GM12865 (cell line): ENCODE data around the gene RAVER1.
"Not testable (repeated sequence)": the region's sequence is repeated elsewhere in the genome, so short reads cannot be mapped to it uniquely, and the experiment has no call there.

Source experiments
- DNase-seq: peaks from one replicate; pipeline ENCODE4 v3.0.0; 2010; ENCODE audit warnings: low read depth
- H3K4me3 ChIP-seq: 2 replicates; pipeline ENCODE4 v1.5.1; 2011; ENCODE audit warnings: mild to moderate bottlenecking, low read depth, low read length, control low read depth
- CTCF ChIP-seq: IDR thresholded peaks from 2 replicates; pipeline ENCODE4 v1.5.1; 2011; ENCODE audit warnings: low read length, control low read depth, low read depth, inconsistent platforms; ENCODE audit not compliant: insufficient read depth; ENCODE audit errors: missing control alignments

RAVER1 gene

DNA sequence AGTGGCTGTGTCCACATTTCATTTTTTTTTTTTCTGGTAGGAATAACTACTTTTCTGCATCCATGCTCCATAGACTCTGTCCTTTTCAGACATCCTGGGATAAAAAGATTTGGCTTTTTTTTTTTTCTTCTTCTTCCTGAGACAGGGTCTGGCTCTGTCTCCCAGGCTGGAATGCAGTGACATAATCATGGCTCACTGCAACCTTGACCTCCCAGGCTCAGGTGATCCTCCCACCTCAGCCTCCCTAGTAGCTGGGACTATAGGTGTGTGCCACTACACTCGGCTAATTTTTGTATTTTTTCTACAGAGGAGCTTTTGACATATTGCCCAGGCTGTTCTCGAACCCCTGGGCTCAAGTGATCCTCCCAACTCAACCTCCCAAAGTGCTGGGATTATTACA is 10.2 kb upstream of the RAVER1 start:
- TF ChIP-seq CTCF: no peak
- H3K4me3 ChIP-seq: no peak overlapping the region
- DNase-seq: no peak

DNA sequence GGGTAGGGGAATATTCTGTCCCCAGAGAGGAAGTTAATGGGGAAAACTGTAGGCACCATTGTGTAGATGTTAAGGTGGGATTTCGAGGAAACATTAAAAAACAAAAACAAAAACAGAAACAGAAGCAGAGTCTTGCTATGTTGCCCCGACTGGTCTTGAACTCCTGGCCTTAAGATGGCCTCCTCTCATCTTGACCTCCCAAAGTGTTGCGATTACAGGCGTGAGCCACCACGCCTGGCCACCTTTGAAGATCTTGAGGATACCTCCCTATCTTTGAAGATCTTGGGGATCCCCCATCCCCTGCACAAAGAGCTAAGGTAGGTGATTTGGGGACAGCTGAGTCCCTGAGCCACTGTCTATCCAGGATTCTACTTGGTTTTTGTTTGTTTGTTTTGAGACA is 6.6 kb upstream of the RAVER1 start:
- no peak for TF ChIP-seq CTCF
- peak overlapping the region; percentile 73 for H3K4me3 ChIP-seq
- DNase-seq: no peak

- peak within 1 kb of the TSS; percentile 73 for H3K4me3 ChIP-seq
- DNase-seq: peak; percentile 84
Measured at GRCh38 chr19:10339380-10339960, 6.1 kb upstream of the RAVER1 start, which contains the start of gene ICAM3. TSS of gene ICAM3 (minus strand) at chr19:10339624. CDS start at chr19:10339614, 10 bp downstream.

DNA sequence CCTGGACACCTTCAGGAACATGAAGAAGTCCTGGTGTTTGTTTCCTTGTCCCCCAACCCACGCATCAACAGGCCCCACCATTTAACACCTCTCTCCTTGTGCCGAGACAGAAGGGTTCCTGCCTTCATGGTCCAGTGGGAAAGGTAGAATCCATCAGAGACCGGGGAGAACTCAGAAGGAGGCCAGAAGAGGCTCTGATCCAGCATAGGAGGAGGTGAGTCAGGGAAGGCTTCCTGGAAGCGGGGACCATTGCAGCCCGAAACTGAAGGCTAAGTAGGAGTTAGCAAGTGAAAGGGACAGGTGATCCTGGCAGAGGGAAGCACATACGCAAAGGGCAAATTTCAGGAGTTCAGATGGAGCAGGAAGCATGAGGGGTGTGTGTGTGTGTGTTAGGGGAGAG is 5.6 kb upstream of the RAVER1 start:
- DNase-seq: no peak
- peak overlapping the region; percentile 73 for H3K4me3 ChIP-seq
- TF ChIP-seq CTCF: no peak

More at GRCh38 chr19:10339380-10339960, 6.1 kb upstream of the RAVER1 start, which contains the start of gene ICAM3:
- no peak for TF ChIP-seq CTCF

GRCh38 chr19:10336725-10337124 is 3.4 kb upstream of the RAVER1 start:
- H3K4me3 ChIP-seq, DNase-seq: not testable (repeated sequence)

DNA sequence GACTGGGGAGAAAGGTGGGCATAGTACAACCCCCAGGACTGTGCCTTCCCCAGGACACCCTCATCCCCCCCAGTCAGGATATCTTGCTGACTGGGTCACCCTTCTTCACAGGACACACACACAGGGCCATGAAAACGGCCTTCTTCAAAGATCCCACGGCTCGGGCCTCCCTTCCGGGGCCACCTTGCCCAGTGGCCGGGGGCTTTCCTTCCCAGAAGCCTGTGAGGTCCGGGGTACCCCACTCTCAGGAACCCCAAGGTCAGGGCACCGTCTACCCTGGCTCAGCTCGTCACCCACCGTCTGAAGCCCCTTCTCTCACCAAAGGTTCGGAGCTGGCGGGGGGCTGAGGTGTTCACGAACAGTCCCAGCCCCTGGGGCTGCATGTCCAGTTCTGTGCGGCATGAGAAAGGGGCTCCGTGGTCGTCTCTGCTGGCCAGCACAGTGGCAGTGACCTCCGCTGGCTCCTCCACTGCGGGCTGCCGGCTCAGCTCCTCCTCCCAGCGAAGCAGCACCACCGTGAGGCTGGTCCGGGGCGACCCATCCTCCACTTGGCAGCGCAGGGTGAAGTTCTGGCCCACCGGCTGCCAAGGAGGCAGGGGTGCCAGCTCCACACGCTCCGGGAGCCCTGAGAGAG is 2.1 kb upstream of the RAVER1 start:
- no peak for DNase-seq
- no peak for TF ChIP-seq CTCF
- H3K4me3 ChIP-seq: no peak overlapping the region

DNA sequence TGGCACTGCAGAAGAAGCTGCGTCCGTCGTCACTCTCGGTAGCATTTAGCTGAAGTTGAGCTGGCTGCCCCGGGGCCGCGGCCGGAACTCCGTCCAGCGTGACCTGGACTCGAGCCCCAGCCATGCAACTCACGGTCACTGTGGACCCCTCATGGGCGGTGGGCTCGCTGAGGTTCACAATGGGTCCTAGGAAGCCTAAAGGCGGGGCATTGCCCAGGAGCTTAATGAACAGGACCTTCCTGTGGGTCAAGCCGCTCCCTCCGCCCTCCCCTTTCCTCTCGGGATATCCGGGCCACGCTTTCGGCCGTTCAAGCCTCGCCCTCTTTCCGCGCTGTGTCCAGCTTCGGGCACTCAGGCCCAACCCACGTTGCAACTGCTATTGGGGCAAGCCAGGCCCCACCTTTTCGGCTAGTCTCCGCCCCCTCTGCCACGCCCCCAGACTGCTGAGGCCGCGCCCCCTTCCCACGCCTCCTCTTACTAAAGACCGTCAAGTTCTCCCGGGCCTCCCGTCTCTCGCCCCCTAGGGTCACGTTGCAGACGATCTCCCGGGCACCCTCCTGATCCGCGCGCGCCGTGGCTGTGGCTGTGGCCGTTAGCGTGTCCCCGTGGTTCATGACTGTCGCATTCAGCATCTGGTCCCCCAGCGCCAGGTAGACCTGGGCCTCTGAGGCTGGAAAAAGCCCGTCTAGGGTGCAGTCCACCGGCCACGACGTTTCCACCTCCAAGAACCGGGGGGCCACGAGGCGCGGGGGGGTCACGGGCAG is 1.4 kb upstream of the RAVER1 start:
- DNase-seq: peak; percentile 37
- no peak overlapping the region for H3K4me3 ChIP-seq
- no peak for TF ChIP-seq CTCF
